Sigmoid colon (tissue), 4 donors: Measurements from ENCODE around the gene KCNJ10.

Experiments used
- CTCF ChIP-seq, 4 experiments: fragments of 450-650 bp in 3 of 4; fragments of 200-600 bp in 1 of 4; IDR thresholded peaks; one replicate each; pipeline ENCODE4 v1.5.1; 2016 to 2019; ENCODE audit warnings: antibody characterized with exemption in 4 of 4, mild to moderate bottlenecking in 3 of 4, moderate library complexity in 2 of 4
- EP300 ChIP-seq, 4 donors: sonication (generic); formaldehyde crosslinking; IDR thresholded peaks; one replicate each; pipeline ENCODE4 v1.6.1; 2017; ENCODE audit warnings: antibody characterized with exemption in 4 of 4
- POLR2A ChIP-seq, 2 donors: fragments of 450-650 bp; IDR thresholded peaks; one replicate each; pipeline ENCODE4 v1.6.1; 2016; ENCODE audit warnings: antibody characterized with exemption in 2 of 2, mild to moderate bottlenecking in 2 of 2, moderate library complexity in 2 of 2
- POLR2AphosphoS5 ChIP-seq, 4 donors: sonication (generic); formaldehyde crosslinking; IDR thresholded peaks; one replicate each; pipeline ENCODE4 v1.6.1; 2017; ENCODE audit warnings: antibody characterized with exemption in 4 of 4

- TF ChIP-seq CTCF (IDR thresholded peaks at IDR 0.05) (peak; percentile 10 to 62 (median 54)), POLR2A (IDR thresholded peaks at IDR 0.05) (no peak), POLR2AphosphoS5 (IDR thresholded peaks at IDR 0.05) (no peak), EP300 (IDR thresholded peaks at IDR 0.05) (no peak)
Measured at GRCh38 chr1:160078512-160079195, 8.7 kb upstream of the KCNJ10 start.
